Measurements from ENCODE around the gene MAP1LC3B.

Gene MAP1LC3B

GRCh38 chr16:87426423-87427215 lies 34.5 kb downstream of the MAP1LC3B start:
- no peak overlapping the region for H3K9ac ChIP-seq (ENCODE audit: low read length)
- H3K79me1 ChIP-seq (ENCODE audit: low read length), result peaks cover 3% of the 10 kb centered on the region
- H2AK5ac ChIP-seq (ENCODE audit: low read length), result no peak overlapping the region
- no peak overlapping the region for H2BK15ac ChIP-seq (replicated peaks; ENCODE audit: low read depth)
- H3K4me1 ChIP-seq (ENCODE audit: control insufficient read depth, low read depth, low read length), result no peaks in the 10 kb centered on the region
- H3K27ac ChIP-seq (ENCODE audit: low read depth, low read length), result no peak overlapping the region
- no peak overlapping the region for H2BK5ac ChIP-seq (ENCODE audit: low read length)
- no peak overlapping the region for H3K4ac ChIP-seq (ENCODE audit: low read depth, low read length)
- H4K5ac ChIP-seq (ENCODE audit: low read length), result no peak overlapping the region
- DNase-seq, result no peak
- H4K8ac ChIP-seq (ENCODE audit: low read depth, low read length), result no peak overlapping the region
- no peaks in the 10 kb centered on the region for H3K36me3 ChIP-seq (ENCODE audit: control insufficient read depth, insufficient read depth, low read length)
- H2BK120ac ChIP-seq (ENCODE audit: low read depth, low read length), result no peak overlapping the region
- no peak overlapping the region for H3K18ac ChIP-seq (ENCODE audit: low read length)
- no peak overlapping the region for H3K4me2 ChIP-seq (ENCODE audit: low read length)
- WGBS (ENCODE audit: extremely low coverage, insufficient coverage, low lambda C conversion rate), result no CpG with 5 or more reads among the region's 18 CpGs
- H3K56ac ChIP-seq (ENCODE audit: low read length), result no peak overlapping the region
- H3K79me2 ChIP-seq (ENCODE audit: control insufficient read depth, insufficient read depth, low read length), result no peaks in the 10 kb centered on the region
- H3K27me3 ChIP-seq (ENCODE audit: insufficient read depth, low read length, poor library complexity), result no peaks in the 10 kb centered on the region
- no peak overlapping the region for H3K23ac ChIP-seq (ENCODE audit: low read length)
- H3K4me3 ChIP-seq (ENCODE audit: low read length), result no peak overlapping the region

- H4K5ac ChIP-seq (ENCODE audit: low read length), result no peak overlapping the region
- no peaks in the 10 kb centered on the region for H3K27me3 ChIP-seq (ENCODE audit: insufficient read depth, low read length, poor library complexity)
- H3K4ac ChIP-seq (ENCODE audit: low read depth, low read length), result no peak overlapping the region
- no peak overlapping the region for H3K4me2 ChIP-seq (ENCODE audit: low read length)
- no peak overlapping the region for H3K23ac ChIP-seq (ENCODE audit: low read length)
- DNase-seq, result no peak
- no peak overlapping the region for H3K18ac ChIP-seq (ENCODE audit: low read length)
- H3K56ac ChIP-seq (ENCODE audit: low read length), result no peak overlapping the region
- no peak overlapping the region for H2AK5ac ChIP-seq (ENCODE audit: low read length)
- no peak overlapping the region for H3K27ac ChIP-seq (ENCODE audit: low read depth, low read length)
- H3K9ac ChIP-seq (ENCODE audit: low read length), result no peak overlapping the region
- H3K79me2 ChIP-seq (ENCODE audit: control insufficient read depth, insufficient read depth, low read length), result no peaks in the 10 kb centered on the region
- H3K4me1 ChIP-seq (ENCODE audit: control insufficient read depth, low read depth, low read length), result no peaks in the 10 kb centered on the region
- no CpG with 5 or more reads among the region's 7 CpGs for WGBS (ENCODE audit: extremely low coverage, insufficient coverage, low lambda C conversion rate)
- H3K4me3 ChIP-seq (ENCODE audit: low read length), result no peak overlapping the region
- no peak overlapping the region for H2BK5ac ChIP-seq (ENCODE audit: low read length)
- H3K36me3 ChIP-seq (ENCODE audit: control insufficient read depth, insufficient read depth, low read length), result no peaks in the 10 kb centered on the region
- no peak overlapping the region for H2BK15ac ChIP-seq (replicated peaks; ENCODE audit: low read depth)
- H2BK120ac ChIP-seq (ENCODE audit: low read depth, low read length), result no peak overlapping the region
- H3K79me1 ChIP-seq (ENCODE audit: low read length), result peaks cover 7% of the 10 kb centered on the region
- H4K8ac ChIP-seq (ENCODE audit: low read depth, low read length), result no peak overlapping the region
These were observed 39.8 kb downstream of the MAP1LC3B start for GRCh38 chr16:87431926-87432325.

GRCh38 chr16:87432330-87432915 lies 40.3 kb downstream of the MAP1LC3B start:
- no peak overlapping the region for H2AK5ac ChIP-seq (ENCODE audit: low read length)
- no peaks in the 10 kb centered on the region for H3K36me3 ChIP-seq (ENCODE audit: control insufficient read depth, insufficient read depth, low read length)
- no peak overlapping the region for H3K4me2 ChIP-seq (ENCODE audit: low read length)
- H3K9ac ChIP-seq (ENCODE audit: low read length), result no peak overlapping the region
- no peak for DNase-seq
- no peak overlapping the region for H2BK15ac ChIP-seq (replicated peaks; ENCODE audit: low read depth)
- H4K5ac ChIP-seq (ENCODE audit: low read length), result no peak overlapping the region
- no peak overlapping the region for H3K4ac ChIP-seq (ENCODE audit: low read depth, low read length)
- H3K18ac ChIP-seq (ENCODE audit: low read length), result no peak overlapping the region
- no peak overlapping the region for H3K56ac ChIP-seq (ENCODE audit: low read length)
- H3K79me1 ChIP-seq (ENCODE audit: low read length), result peaks cover 6% of the 10 kb centered on the region
- no peak overlapping the region for H3K23ac ChIP-seq (ENCODE audit: low read length)
- no peaks in the 10 kb centered on the region for H3K27me3 ChIP-seq (ENCODE audit: insufficient read depth, low read length, poor library complexity)
- H3K4me3 ChIP-seq (ENCODE audit: low read length), result no peak overlapping the region
- no peaks in the 10 kb centered on the region for H3K4me1 ChIP-seq (ENCODE audit: control insufficient read depth, low read depth, low read length)
- H3K27ac ChIP-seq (ENCODE audit: low read depth, low read length), result no peak overlapping the region
- H4K8ac ChIP-seq (ENCODE audit: low read depth, low read length), result no peak overlapping the region
- H2BK5ac ChIP-seq (ENCODE audit: low read length), result no peak overlapping the region
- no CpG with 5 or more reads among the region's 15 CpGs for WGBS (ENCODE audit: extremely low coverage, insufficient coverage, low lambda C conversion rate)
- H3K79me2 ChIP-seq (ENCODE audit: control insufficient read depth, insufficient read depth, low read length), result no peaks in the 10 kb centered on the region
- no peak overlapping the region for H2BK120ac ChIP-seq (ENCODE audit: low read depth, low read length)

GRCh38 chr16:87434146-87434667 lies 42.1 kb downstream of the MAP1LC3B start:
- H3K79me1 ChIP-seq (ENCODE audit: low read length), result peaks cover 6% of the 10 kb centered on the region
- no peak overlapping the region for H3K4me2 ChIP-seq (ENCODE audit: low read length)
- no peak overlapping the region for H3K23ac ChIP-seq (ENCODE audit: low read length)
- no peak overlapping the region for H2AK5ac ChIP-seq (ENCODE audit: low read length)
- no peak overlapping the region for H3K4ac ChIP-seq (ENCODE audit: low read depth, low read length)
- no peak overlapping the region for H2BK5ac ChIP-seq (ENCODE audit: low read length)
- H4K5ac ChIP-seq (ENCODE audit: low read length), result no peak overlapping the region
- no CpG with 5 or more reads among the region's 22 CpGs for WGBS (ENCODE audit: extremely low coverage, insufficient coverage, low lambda C conversion rate)
- no peaks in the 10 kb centered on the region for H3K27me3 ChIP-seq (ENCODE audit: insufficient read depth, low read length, poor library complexity)
- no peaks in the 10 kb centered on the region for H3K4me1 ChIP-seq (ENCODE audit: control insufficient read depth, low read depth, low read length)
- H2BK15ac ChIP-seq (replicated peaks; ENCODE audit: low read depth), result no peak overlapping the region
- no peak overlapping the region for H3K9ac ChIP-seq (ENCODE audit: low read length)
- no peaks in the 10 kb centered on the region for H3K36me3 ChIP-seq (ENCODE audit: control insufficient read depth, insufficient read depth, low read length)
- H3K18ac ChIP-seq (ENCODE audit: low read length), result no peak overlapping the region
- no peak overlapping the region for H3K56ac ChIP-seq (ENCODE audit: low read length)
- H3K79me2 ChIP-seq (ENCODE audit: control insufficient read depth, insufficient read depth, low read length), result no peaks in the 10 kb centered on the region
- no peak overlapping the region for H4K8ac ChIP-seq (ENCODE audit: low read depth, low read length)
- H3K4me3 ChIP-seq (ENCODE audit: low read length), result no peak overlapping the region
- DNase-seq, result no peak
- no peak overlapping the region for H2BK120ac ChIP-seq (ENCODE audit: low read depth, low read length)
- no peak overlapping the region for H3K27ac ChIP-seq (ENCODE audit: low read depth, low read length)

GRCh38 chr16:87435372-87436224 lies 43.5 kb downstream of the MAP1LC3B start:
- Histone ChIP-seq H2BK120ac (ENCODE audit: low read depth, low read length) (no peak overlapping the region), H3K4me2 (ENCODE audit: low read length) (no peak overlapping the region), H3K9ac (ENCODE audit: low read length) (no peak overlapping the region), H3K4ac (ENCODE audit: low read depth, low read length) (no peak overlapping the region), H3K36me3 (ENCODE audit: control insufficient read depth, insufficient read depth, low read length) (no peaks in the 10 kb centered on the region), H3K27ac (ENCODE audit: low read depth, low read length) (no peak overlapping the region), H2AK5ac (ENCODE audit: low read length) (no peak overlapping the region), H3K79me1 (ENCODE audit: low read length) (peaks cover 6% of the 10 kb centered on the region), H3K23ac (ENCODE audit: low read length) (no peak overlapping the region), H2BK15ac (replicated peaks; ENCODE audit: low read depth) (no peak overlapping the region), H3K27me3 (ENCODE audit: insufficient read depth, low read length, poor library complexity) (no peaks in the 10 kb centered on the region), H4K5ac (ENCODE audit: low read length) (no peak overlapping the region), H3K4me1 (ENCODE audit: control insufficient read depth, low read depth, low read length) (no peaks in the 10 kb centered on the region), H3K56ac (ENCODE audit: low read length) (peak overlapping the region; percentile 0), H4K8ac (ENCODE audit: low read depth, low read length) (no peak overlapping the region), H2BK5ac (ENCODE audit: low read length) (no peak overlapping the region), H3K4me3 (ENCODE audit: low read length) (no peak overlapping the region), H3K79me2 (ENCODE audit: control insufficient read depth, insufficient read depth, low read length) (no peaks in the 10 kb centered on the region), H3K18ac (ENCODE audit: low read length) (no peak overlapping the region)
- WGBS (ENCODE audit: extremely low coverage, insufficient coverage, low lambda C conversion rate), result no CpG with 5 or more reads among the region's 23 CpGs
- no peak for DNase-seq
